Neural cell (in vitro differentiated cells): ENCODE results near the gene UBE4B.

Source experiments
- POLR2AphosphoS5 ChIP-seq: IDR thresholded peaks from 2 replicates; pipeline ENCODE4 v1.6.1; 2012
- TF ChIP-seq, protein P1 (sequence below): fragments of 450-650 bp; IDR thresholded peaks from 2 replicates; pipeline ENCODE4 v1.5.1; 2014; ENCODE audit warnings: antibody characterized with exemption, mild to moderate bottlenecking, moderate library complexity; ENCODE audit not compliant: poor library complexity, severe bottlenecking

DNA sequence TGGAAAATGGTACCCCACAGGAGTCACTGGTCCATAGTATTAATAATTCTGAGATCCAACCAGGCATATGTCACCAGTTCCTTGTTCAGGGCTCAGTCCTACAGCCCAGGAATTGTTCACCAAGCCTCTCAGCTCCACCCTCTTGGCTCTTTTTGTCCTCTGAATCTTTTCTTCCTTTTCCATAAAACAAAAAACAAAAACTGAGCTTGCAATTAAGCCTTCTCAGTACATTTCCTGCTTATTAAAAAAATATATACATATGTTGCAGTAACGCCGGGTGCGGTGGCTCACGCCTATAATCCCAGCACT, 154.2 kb downstream of the UBE4B start:
- TF ChIP-seq, protein P1, sequence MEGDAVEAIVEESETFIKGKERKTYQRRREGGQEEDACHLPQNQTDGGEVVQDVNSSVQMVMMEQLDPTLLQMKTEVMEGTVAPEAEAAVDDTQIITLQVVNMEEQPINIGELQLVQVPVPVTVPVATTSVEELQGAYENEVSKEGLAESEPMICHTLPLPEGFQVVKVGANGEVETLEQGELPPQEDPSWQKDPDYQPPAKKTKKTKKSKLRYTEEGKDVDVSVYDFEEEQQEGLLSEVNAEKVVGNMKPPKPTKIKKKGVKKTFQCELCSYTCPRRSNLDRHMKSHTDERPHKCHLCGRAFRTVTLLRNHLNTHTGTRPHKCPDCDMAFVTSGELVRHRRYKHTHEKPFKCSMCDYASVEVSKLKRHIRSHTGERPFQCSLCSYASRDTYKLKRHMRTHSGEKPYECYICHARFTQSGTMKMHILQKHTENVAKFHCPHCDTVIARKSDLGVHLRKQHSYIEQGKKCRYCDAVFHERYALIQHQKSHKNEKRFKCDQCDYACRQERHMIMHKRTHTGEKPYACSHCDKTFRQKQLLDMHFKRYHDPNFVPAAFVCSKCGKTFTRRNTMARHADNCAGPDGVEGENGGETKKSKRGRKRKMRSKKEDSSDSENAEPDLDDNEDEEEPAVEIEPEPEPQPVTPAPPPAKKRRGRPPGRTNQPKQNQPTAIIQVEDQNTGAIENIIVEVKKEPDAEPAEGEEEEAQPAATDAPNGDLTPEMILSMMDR, result no peak
- TF ChIP-seq POLR2AphosphoS5, result no peak
